ENCODE data around the gene ARCN1.

The ARCN1 gene

GRCh38 chr11:118633979-118634378 is 61.8 kb downstream of the ARCN1 start:
- no peak for TF ChIP-seq PAX5 (IDR thresholded peaks at IDR 0.05; ENCODE audit: insufficient read depth, low read length, severe bottlenecking)
- no peak for TF ChIP-seq POLR2AphosphoS5 (IDR thresholded peaks at IDR 0.05; ENCODE audit: low read depth, low read length)
- no peak for DNase-seq (ENCODE audit: insufficient read length, low spot score)
- FAIRE-seq = no peak

DNA sequence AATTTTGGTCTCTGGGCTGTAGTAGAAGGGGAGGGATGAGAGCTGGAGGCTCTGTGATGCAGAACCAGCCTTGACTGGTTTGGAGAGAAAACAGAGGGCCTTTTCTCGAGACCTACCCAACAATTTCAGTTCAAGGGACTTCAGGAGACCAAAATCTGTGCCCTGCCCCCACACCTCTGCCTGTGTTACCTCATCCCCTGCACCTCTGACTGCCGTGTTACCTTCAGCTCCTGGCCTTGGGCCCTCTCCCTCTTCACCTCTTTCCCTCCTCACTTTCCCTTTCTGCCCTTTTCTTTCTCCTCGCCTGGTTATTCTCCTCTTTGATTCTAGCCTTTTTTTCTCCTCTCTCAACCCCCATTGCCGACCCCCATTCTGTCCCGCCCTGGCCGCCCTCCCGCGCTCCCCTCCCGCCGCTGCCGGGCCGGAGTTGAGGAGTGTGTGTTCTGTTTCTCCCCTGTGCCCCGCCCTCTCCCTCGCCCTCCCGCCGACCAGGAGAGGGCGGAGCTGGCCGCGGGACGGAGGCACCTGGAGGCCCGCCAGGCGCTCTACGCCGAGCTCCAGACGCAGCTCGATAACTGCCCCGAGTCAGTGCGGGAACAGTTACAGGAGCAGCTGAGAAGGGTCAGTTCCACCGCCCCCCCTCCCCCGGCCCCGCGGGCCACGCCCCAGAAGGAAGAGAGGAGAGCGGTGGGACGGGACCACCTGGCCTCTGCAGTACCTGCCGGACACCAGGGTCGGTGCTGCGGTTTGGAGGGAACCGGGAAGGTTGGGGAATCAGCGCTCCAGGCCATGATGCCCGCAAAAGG is 62.4 kb downstream of the ARCN1 start:
- TF ChIP-seq POLR2AphosphoS5 (IDR thresholded peaks at IDR 0.05; ENCODE audit: low read depth, low read length) (no peak), POLR2A (IDR thresholded peaks at IDR 0.05; ENCODE audit: low read depth, low read length) (no peak), PAX5 (IDR thresholded peaks at IDR 0.05; ENCODE audit: insufficient read depth, low read length, severe bottlenecking) (no peak), POU2F2 (IDR thresholded peaks at IDR 0.05; ENCODE audit: low read depth, low read length) (no peak), SPI1 (IDR thresholded peaks at IDR 0.05; ENCODE audit: low read depth, low read length) (no peak), TAF1 (IDR thresholded peaks at IDR 0.05; ENCODE audit: low read depth, low read length) (no peak)
- DNase-seq (ENCODE audit: insufficient read length, low spot score) (no peak), FAIRE-seq (no peak)

- TF ChIP-seq PAX5 (IDR thresholded peaks at IDR 0.05; ENCODE audit: insufficient read depth, low read length, severe bottlenecking) (no peak), TAF1 (IDR thresholded peaks at IDR 0.05; ENCODE audit: low read depth, low read length) (no peak), POLR2A (IDR thresholded peaks at IDR 0.05; ENCODE audit: low read depth, low read length) (no peak), POU2F2 (IDR thresholded peaks at IDR 0.05; ENCODE audit: low read depth, low read length) (no peak), POLR2AphosphoS5 (IDR thresholded peaks at IDR 0.05; ENCODE audit: low read depth, low read length) (no peak), SPI1 (IDR thresholded peaks at IDR 0.05; ENCODE audit: low read depth, low read length) (no peak)
- DNase-seq (ENCODE audit: insufficient read length, low spot score) = no peak
- no peak for FAIRE-seq
Observed at GRCh38 chr11:118635237-118635591, 63.0 kb downstream of the ARCN1 start.

DNA sequence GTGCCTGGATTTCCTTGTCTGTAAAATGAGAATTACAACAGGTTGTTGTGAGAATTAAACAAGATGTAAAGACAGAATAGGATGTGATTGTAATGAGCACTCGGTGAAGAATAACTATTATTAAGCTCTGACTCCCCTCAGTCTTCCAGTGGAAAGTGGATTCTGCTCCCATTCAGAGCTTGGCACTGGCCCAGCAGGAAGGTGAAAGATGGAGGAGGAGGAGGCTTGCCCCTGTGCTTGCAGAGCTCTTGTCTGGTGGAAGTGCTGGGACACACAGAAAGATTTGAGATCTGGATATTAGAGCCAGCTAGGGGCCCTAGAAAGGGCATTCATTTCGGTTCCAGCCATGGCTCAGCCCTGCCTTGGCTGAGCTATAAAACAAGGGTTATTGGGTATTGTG is 63.4 kb downstream of the ARCN1 start:
- TF ChIP-seq PAX5 (IDR thresholded peaks at IDR 0.05; ENCODE audit: insufficient read depth, low read length, severe bottlenecking) (no peak), POU2F2 (IDR thresholded peaks at IDR 0.05; ENCODE audit: low read depth, low read length) (no peak), SPI1 (IDR thresholded peaks at IDR 0.05; ENCODE audit: low read depth, low read length) (no peak), TAF1 (IDR thresholded peaks at IDR 0.05; ENCODE audit: low read depth, low read length) (no peak), POLR2AphosphoS5 (IDR thresholded peaks at IDR 0.05; ENCODE audit: low read depth, low read length) (no peak), POLR2A (IDR thresholded peaks at IDR 0.05; ENCODE audit: low read depth, low read length) (no peak)
- FAIRE-seq = no peak
- no peak for DNase-seq (ENCODE audit: insufficient read length, low spot score)

DNA sequence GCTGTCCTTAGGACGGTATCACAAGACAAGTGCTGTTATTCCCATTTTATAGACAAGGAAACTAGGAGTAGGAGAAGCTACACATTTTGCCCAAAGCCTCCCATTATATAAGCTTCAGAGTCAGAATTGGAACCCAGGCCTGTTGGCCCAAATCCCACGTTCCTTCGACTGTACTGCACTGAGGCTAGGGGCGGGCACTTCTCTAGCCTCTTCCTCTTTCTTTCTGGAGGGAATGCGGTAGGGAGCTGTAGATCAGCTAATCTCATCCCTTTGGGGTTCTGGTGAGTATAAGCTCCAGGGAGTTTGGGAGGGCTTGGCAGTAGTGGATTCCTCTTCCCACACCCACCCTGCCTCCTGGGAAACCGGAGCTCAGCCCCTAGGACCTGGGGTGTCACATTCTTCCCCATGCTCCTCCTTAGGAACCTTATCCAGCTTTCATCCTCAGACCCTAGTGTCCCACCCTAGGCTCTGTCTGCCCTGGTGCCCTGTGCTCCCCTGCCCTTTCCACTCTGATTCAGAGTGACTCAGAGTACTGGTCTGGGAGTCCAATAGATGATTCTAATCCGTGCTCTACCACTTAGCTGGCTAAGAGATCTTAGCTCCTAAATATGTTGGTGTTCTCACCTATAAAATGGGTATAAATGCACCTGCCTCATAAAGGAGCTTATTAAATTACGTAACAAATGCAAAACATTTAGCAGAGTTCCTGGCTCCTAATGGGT is 64.5 kb downstream of the ARCN1 start:
- no peak for TF ChIP-seq POU2F2 (IDR thresholded peaks at IDR 0.05; ENCODE audit: low read depth, low read length)
- TF ChIP-seq POLR2A (IDR thresholded peaks at IDR 0.05; ENCODE audit: low read depth, low read length) = no peak
- TF ChIP-seq POLR2AphosphoS5 (IDR thresholded peaks at IDR 0.05; ENCODE audit: low read depth, low read length) = no peak
- TF ChIP-seq SPI1 (IDR thresholded peaks at IDR 0.05; ENCODE audit: low read depth, low read length) = no peak
- no peak for TF ChIP-seq TAF1 (IDR thresholded peaks at IDR 0.05; ENCODE audit: low read depth, low read length)
- TF ChIP-seq PAX5 (IDR thresholded peaks at IDR 0.05; ENCODE audit: insufficient read depth, low read length, severe bottlenecking) = no peak
- DNase-seq (ENCODE audit: insufficient read length, low spot score) = no peak
- FAIRE-seq = no peak

DNA sequence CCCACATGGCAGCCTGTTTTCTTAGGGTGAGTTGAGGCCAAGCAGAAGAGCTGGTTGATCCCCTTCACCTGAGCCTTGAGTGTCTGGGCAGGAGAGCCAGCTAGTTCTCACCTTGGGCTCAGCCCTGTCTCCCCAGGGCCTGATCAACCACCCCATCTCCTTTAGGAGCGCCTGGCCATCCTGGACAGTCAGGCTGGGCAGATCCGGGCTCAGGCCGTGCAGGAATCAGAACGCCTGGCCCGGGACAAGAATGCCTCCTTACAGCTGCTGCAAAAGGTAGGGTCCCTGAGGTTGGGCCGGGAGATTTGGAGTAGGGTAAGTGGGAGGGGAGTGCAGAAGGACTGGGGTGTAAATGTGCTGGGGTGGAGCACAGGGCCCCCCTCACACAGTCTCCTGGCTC is 66.5 kb downstream of the ARCN1 start:
- FAIRE-seq (no peak), DNase-seq (ENCODE audit: insufficient read length, low spot score) (no peak)
- TF ChIP-seq POLR2A (IDR thresholded peaks at IDR 0.05; ENCODE audit: low read depth, low read length) = no peak
- no peak for TF ChIP-seq SPI1 (IDR thresholded peaks at IDR 0.05; ENCODE audit: low read depth, low read length)
- no peak for TF ChIP-seq POU2F2 (IDR thresholded peaks at IDR 0.05; ENCODE audit: low read depth, low read length)
- no peak for TF ChIP-seq TAF1 (IDR thresholded peaks at IDR 0.05; ENCODE audit: low read depth, low read length)

GRCh38 chr11:118639899-118640298 is 67.7 kb downstream of the ARCN1 start:
- FAIRE-seq (no peak), DNase-seq (ENCODE audit: insufficient read length, low spot score) (no peak)
- TF ChIP-seq SPI1 (IDR thresholded peaks at IDR 0.05; ENCODE audit: low read depth, low read length) (no peak), PAX5 (IDR thresholded peaks at IDR 0.05; ENCODE audit: insufficient read depth, low read length, severe bottlenecking) (no peak), POLR2AphosphoS5 (IDR thresholded peaks at IDR 0.05; ENCODE audit: low read depth, low read length) (no peak), POU2F2 (IDR thresholded peaks at IDR 0.05; ENCODE audit: low read depth, low read length) (no peak), POLR2A (IDR thresholded peaks at IDR 0.05; ENCODE audit: low read depth, low read length) (no peak), TAF1 (IDR thresholded peaks at IDR 0.05; ENCODE audit: low read depth, low read length) (no peak)

- no peak for DNase-seq (ENCODE audit: insufficient read length, low spot score)
- TF ChIP-seq POLR2A (IDR thresholded peaks at IDR 0.05; ENCODE audit: low read depth, low read length) (no peak), TAF1 (IDR thresholded peaks at IDR 0.05; ENCODE audit: low read depth, low read length) (no peak), POLR2AphosphoS5 (IDR thresholded peaks at IDR 0.05; ENCODE audit: low read depth, low read length) (no peak)
- no peak for FAIRE-seq
Observed at GRCh38 chr11:118640332-118641154, 68.3 kb downstream of the ARCN1 start.

DNA sequence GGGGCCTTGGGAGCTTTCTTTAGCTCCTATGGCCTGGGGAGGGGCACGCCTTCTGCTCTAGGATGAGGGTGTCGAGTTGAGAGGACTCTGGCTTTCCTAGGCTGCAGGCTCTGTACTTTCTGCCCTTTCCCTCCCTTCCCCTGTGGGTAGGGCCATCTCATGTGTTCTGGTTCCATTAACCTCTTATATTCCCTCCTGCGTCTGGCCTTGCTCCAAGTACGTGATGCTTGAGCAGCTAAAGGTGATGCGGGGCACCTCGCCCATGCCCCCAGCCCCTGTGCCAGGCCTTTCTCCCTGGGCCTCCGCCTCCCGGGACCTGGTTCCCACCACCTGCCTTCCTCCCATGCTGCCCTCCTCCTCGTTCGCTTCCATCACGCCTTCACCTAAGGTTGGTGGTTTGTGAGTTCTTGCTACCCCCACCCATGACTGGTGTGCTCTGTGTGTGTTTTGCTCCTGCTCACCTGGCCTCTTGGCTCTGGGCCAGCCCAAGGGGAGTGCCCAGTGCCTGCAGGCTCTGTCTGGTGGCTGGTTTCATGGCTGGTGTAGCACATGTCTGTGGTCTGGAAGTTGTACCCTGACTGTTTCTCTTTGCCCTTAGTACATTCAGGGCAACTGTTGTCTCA is 69.3 kb downstream of the ARCN1 start:
- FAIRE-seq = no peak
- DNase-seq (ENCODE audit: insufficient read length, low spot score) = no peak
- no peak for TF ChIP-seq PAX5 (IDR thresholded peaks at IDR 0.05; ENCODE audit: insufficient read depth, low read length, severe bottlenecking)
